HG03025 (cell line): ENCODE measurements around the gene AAK1.
"Not testable (repeated sequence)": the region's sequence is repeated elsewhere in the genome, so short reads cannot be mapped to it uniquely, and the experiment has no call there.

Experiments
- ATAC-seq: cut with Tn5 transposase; IDR thresholded peaks from one replicate; pipeline ENCODE4 v1.9.1; 2021; ENCODE audit warnings: mild to moderate bottlenecking, moderate library complexity; ENCODE audit not compliant: unreplicated experiment, low FRiP score

The AAK1 gene

GRCh38 chr2:69465513-69466456 lies 177.8 kb downstream of the AAK1 start:
- ATAC-seq: no peak

DNA sequence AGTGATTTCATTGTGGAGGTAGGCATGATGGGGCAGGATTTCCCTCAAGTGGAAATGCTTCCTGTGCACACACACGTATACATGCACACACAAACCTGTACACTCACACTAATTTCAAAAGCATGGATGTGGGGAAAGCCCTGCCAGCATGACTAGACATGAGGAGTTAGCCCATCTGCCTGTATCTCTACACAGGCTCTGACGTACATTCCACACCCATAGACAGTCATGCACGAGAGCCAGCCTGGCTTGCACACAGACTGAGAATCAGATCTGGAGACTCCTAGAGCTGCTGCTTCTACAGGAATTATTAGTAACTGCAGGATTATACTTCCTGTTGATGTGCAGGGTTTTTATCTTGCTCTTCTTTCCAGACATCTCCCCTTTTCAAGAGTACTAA lies 179.0 kb downstream of the AAK1 start:
- ATAC-seq: no peak

DNA sequence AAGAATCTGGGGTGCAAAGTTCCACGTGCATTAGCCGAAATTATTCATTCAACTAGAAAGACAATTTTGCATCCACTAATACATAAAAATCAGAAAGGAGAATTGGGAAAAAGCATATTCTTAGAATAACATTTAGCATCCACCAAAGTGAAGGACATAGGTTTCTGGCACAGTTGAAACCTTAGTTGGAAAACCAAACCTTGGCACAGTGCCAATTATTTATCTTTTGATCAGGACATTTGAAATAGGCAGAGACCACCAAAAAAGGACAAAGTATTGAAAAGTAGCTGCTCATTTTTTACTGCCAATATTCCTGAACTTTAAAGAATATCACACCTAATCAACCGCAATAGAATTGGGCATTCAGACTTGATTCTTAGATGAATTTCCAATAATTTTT lies 180.8 kb downstream of the AAK1 start:
- ATAC-seq: no peak

DNA sequence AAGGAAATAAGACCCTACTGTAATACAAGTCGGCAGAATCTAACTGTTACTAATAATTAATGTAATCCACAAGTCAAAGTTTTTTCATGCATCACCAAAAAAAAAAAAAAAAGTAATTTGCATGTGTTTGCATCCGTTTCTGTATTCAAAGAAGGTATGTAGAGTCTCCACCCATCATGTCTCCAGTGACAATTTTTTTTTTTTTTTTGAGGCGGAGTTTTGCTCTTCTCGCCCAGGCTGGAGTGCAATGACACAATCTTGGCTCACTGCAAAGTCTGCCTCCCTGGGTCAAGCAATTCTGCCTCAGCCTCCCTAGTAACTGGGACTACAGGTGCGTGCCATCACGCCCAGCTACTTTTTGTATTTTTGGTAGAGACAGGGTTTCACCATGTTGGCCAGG lies 182.1 kb downstream of the AAK1 start:
- ATAC-seq: no peak

DNA sequence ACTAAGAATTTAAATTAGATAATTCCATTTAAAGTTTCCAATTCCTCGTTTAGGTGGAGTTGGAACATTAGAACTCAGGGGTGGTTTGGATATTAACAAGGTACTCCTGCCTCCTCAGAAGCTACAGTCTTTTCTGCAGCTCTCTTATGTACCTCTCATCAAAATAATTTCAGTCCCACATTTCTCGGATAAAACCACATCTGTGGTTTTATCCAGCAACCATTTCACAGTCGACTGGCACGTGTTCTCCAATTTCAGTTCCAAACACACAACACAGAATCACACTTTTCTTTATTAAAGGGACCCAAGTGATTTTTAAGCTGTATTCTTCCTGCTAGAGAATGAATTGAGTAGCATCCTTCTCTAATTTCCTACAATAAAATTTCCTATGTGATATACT lies 183.6 kb downstream of the AAK1 start:
- no peak for ATAC-seq

DNA sequence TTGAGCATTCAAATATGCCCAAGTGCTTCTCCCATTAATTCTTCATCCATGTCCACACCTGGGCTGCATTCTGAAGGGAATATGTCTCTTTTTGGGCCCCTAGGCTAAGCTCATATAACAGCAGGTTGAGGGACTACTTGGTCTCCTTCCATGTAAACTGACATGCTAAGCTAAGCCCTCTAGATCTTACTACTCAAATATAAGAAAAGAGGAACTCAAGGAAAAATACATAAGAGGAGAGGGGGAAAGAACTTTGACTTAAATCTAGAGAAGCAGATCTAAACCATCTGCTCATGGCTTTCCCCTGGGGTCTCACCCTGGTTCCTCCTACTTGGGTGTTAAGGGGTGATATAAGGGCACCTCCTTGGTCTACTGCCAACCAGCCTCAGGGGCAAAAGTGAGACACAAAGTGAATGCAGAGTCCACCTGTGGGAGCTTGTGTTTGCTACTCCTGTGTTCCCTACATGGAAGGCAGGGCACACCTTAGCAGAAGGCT lies 186.5 kb downstream of the AAK1 start:
- ATAC-seq: no peak

- ATAC-seq: no peak
Measured at GRCh38 chr2:69456154-69456553, 187.4 kb downstream of the AAK1 start.

DNA sequence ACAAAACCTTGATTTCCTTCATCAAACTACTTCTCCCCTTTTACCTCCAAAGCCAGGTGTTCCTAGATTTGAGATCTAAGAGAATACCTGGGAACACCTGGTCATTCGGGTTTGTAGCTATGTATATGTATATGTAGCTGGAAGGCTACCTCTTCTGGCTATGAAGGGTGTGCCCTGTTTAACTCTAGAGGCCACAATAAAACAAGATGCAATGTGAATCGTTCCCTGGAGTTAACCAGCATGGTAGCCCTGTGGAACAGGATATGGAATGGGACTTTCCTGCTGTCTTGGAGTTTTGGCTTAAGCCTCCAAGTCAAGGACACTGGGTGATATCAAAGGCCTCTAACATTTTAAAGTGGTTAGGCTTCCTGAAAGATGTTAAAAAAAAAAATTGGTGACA lies 188.6 kb downstream of the AAK1 start:
- no peak for ATAC-seq

- ATAC-seq: peak; percentile 84
Measured at GRCh38 chr2:69453475-69454129, 189.9 kb downstream of the AAK1 start.

DNA sequence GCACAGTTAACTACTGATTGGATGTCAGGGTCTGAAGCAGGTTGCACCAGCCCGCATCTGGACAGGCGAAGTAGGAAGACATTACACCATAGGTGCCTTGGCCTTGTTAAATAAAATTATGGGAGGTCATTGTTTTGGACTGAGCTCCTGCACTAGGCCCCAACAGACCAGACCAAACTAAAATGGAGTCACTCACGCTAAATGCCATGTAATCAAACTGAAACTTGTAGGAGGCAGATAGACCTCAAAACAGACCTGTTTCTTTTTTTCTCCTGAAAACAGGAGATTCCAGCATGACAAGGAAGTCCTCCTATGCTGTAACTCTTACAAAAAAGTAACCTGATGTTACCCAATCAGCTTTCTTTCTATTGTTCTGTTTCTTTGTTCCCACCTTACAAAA lies 190.9 kb downstream of the AAK1 start:
- ATAC-seq: no peak

- ATAC-seq: no peak
Measured at GRCh38 chr2:69450735-69451416, 192.7 kb downstream of the AAK1 start.

GRCh38 chr2:69449906-69450305 lies 193.6 kb downstream of the AAK1 start:
- no peak for ATAC-seq

GRCh38 chr2:69443673-69444072 lies 199.9 kb downstream of the AAK1 start:
- ATAC-seq: not testable (repeated sequence)

DNA sequence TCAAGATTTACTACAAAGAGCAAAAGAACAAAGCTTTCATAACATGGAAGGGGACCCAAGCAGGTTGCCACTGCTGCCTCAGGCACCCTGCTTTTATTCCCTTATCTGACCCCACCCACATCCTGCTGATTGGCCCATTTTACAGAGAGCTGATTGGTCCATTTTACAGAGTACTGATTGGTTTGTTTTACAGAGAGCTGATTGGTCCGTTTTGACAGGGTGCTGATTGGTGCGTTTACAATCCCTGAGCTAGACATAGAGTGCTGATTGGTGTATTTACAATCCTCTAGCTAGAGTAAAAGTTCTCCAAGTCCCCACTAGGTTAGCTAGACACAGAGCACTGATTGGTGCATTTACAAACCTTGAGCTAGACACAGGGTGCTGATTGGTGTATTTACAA lies 204.0 kb downstream of the AAK1 start:
- not testable (repeated sequence) for ATAC-seq

DNA sequence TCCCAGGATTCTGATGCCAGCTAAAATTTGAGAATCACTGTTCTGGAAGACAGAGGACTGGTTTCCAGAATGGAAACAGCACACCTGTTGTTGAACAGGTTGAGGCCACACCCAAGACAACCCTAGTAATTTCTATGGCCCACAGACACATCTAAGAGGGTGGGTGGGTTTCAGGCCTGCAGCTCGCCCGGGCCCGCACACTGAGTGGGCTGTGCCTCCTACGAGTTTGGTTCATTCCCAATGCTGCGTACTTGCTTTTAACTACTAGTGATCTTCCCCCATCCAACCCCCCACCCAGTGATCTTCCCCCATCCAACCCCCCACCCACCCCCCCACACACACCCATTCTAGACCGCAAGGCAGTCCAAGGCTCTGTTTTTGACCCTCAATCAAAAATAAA lies 205.0 kb downstream of the AAK1 start:
- no peak for ATAC-seq

- ATAC-seq: no peak
Measured at GRCh38 chr2:69437751-69438154, 205.8 kb downstream of the AAK1 start.

GRCh38 chr2:69436938-69437750 lies 206.4 kb downstream of the AAK1 start, which contains the start of gene NFU1:
Gene NFU1, minus strand, starts transcription at chr2:69437435. Its CDS starts 13 bp downstream, at chr2:69437422.
- peak; percentile 87 for ATAC-seq

DNA sequence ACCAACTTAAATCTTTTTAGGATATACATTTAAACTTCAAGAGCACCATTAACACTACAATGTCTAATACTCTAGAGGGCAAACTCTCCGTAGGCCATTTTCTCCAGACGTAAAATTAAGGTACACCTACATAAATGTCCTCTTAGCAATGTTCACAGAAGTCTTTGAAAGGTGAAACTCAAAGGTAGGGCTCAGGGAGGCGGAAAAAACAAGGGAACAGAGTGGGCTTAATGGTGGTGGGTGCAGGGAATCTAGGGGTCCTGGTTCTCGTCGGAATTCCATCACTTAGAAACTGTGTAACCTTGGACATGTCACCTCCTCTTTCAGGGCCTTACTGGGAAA lies 207.0 kb downstream of the AAK1 start:
- no peak for ATAC-seq

DNA sequence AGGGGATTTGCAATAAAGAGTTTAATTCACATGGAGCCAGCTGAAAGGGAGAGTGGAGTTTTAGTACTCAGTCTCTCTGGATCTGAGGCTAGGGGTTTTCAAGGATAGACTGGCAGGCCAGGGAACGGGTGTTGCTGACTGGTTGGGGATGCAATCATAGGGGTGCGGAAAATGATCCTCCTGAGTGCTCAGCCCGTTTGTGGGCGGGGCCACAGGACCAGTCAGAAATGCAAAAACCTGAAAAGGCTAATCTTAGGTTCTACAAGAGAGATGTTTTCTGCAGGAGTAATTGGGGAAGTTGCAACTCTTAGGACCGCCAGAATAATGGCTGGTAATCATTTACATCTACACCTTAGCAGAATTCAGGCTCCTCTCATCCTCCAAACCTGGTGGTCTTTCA lies 208.8 kb downstream of the AAK1 start:
- ATAC-seq: no peak

- no peak for ATAC-seq
Measured at GRCh38 chr2:69429491-69430183, 213.9 kb downstream of the AAK1 start.
